ENCODE data around the gene GPRIN2.
"Not testable (repeated sequence)": the region's sequence is repeated elsewhere in the genome, so short reads cannot be mapped to it uniquely, and the experiment has no call there.

Gene GPRIN2

GRCh38 chr10:46520941-46521340 is 35.5 kb downstream of the GPRIN2 start:
- DNase-seq (ENCODE audit: low read depth in 2 of 2) = no peak

- no peak for DNase-seq (ENCODE audit: low read depth in 2 of 2)
Measured at GRCh38 chr10:46520381-46520780, 36.1 kb downstream of the GPRIN2 start.

GRCh38 chr10:46518028-46518725 is 38.3 kb downstream of the GPRIN2 start:
- no peak for DNase-seq (ENCODE audit: low read depth in 2 of 2)

GRCh38 chr10:46517541-46517940 is 38.9 kb downstream of the GPRIN2 start:
- DNase-seq (ENCODE audit: low read depth in 2 of 2) = no peak

- DNase-seq (ENCODE audit: low read depth in 2 of 2) = no peak
Measured at GRCh38 chr10:46516660-46517416, 39.6 kb downstream of the GPRIN2 start.

DNA sequence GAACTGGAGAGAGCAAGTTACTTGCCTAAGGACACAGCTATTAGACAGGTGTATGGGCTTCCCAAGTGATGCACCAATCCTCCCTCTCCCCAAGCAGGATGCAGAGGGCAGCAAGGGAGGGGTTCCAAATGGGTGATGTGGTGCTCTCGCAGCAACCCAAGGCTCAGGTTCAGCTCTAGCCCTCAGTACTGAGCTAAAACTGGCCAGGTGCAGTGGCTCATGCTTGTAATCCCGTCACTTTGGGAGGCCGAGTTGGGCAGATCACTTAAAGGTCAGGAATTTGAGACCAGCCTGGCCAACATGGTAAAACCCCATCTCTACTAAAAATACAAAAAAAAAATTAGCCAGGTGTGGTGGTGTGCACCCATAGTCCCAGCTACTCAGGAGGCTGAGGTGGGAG is 40.7 kb downstream of the GPRIN2 start:
- DNase-seq (ENCODE audit: low read depth in 2 of 2) = no peak

DNA sequence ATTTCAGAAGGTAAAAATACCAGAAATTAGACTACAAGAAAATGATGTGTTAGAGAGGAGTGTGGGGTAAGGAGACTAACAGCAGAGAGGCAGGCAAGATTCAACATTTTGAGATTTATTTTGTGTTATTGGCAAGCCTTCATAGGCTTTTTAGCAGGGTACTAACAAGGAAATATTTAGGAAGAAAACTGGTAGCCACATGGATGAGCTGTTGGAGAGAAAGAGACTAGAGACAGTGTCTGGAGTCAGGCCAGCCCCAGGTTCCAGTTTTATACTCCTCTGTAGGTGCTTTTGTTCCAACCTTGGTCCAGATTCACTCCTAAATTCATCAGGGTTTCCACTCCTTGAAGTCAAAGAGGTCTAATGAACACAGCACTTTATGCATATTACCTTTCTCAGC is 41.1 kb downstream of the GPRIN2 start:
- DNase-seq (ENCODE audit: low read depth in 2 of 2) = no peak

- DNase-seq (ENCODE audit: low read depth in 2 of 2) = no peak
Measured at GRCh38 chr10:46514899-46515298, 41.6 kb downstream of the GPRIN2 start.

- no peak for DNase-seq (ENCODE audit: low read depth in 2 of 2)
Measured at GRCh38 chr10:46514431-46514861, 42.0 kb downstream of the GPRIN2 start.

- DNase-seq (ENCODE audit: low read depth in 2 of 2) = not testable (repeated sequence)
Measured at GRCh38 chr10:46513333-46513732, 43.1 kb downstream of the GPRIN2 start.

- not testable (repeated sequence) for DNase-seq (ENCODE audit: low read depth in 2 of 2)
Measured at GRCh38 chr10:46512725-46513124, 43.7 kb downstream of the GPRIN2 start.

DNA sequence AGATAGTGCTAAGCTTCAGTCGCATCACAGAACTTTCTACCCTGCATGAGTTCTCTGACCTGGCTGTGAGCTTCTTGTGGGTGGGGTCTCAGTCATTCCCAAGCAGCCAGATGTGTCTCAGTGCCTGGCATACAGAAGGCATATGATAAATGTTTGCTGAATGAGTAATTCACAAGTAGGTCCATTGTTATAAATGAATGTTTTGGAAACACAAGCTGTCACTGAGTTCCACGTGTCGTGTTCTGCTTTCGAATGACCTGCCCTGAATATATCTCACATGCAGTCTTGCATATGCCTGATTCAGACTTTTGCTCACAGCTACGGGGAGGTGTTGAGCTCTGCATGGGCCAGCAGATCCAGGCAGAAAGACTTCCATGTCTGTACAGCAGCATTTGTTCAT is 44.5 kb downstream of the GPRIN2 start:
- not testable (repeated sequence) for DNase-seq (ENCODE audit: low read depth in 2 of 2)
